GM21825 (cell line): ENCODE measurements around the gene ATF4.
"Not testable (repeated sequence)": the region's sequence is repeated elsewhere in the genome, so short reads cannot be mapped to it uniquely, and the experiment has no call there.

Experiments used
- ATAC-seq: cut with Tn5 transposase; IDR thresholded peaks from one replicate; pipeline ENCODE4 v1.9.1; 2021; ENCODE audit warnings: mild to moderate bottlenecking, moderate library complexity; ENCODE audit not compliant: unreplicated experiment

Gene ATF4

GRCh38 chr22:39510529-39511149, 9.7 kb upstream of the ATF4 start:
- no peak for ATAC-seq

GRCh38 chr22:39511226-39511625, 9.1 kb upstream of the ATF4 start:
- no peak for ATAC-seq

- ATAC-seq = no peak
Observed at GRCh38 chr22:39512026-39512425, 8.3 kb upstream of the ATF4 start.

GRCh38 chr22:39513791-39514190, 6.6 kb upstream of the ATF4 start:
- ATAC-seq = no peak

GRCh38 chr22:39514373-39514973, 5.9 kb upstream of the ATF4 start:
- ATAC-seq = no peak

GRCh38 chr22:39515266-39516050, 4.9 kb upstream of the ATF4 start:
- ATAC-seq = no peak

- ATAC-seq = no peak
Observed at GRCh38 chr22:39517470-39517869, 2.9 kb upstream of the ATF4 start.

- no peak for ATAC-seq
Observed at GRCh38 chr22:39518144-39518786, 2.1 kb upstream of the ATF4 start.

- no peak for ATAC-seq
Observed at GRCh38 chr22:39518996-39519680, 1.2 kb upstream of the ATF4 start.

GRCh38 chr22:39519681-39520225, 609 bp upstream of the ATF4 start:
- peak; percentile 69 for ATAC-seq

GRCh38 chr22:39521106-39521885, 934 bp downstream of the ATF4 start:
- not testable (repeated sequence) for ATAC-seq

GRCh38 chr22:39522091-39522490, 1.7 kb downstream of the ATF4 start:
- ATAC-seq = not testable (repeated sequence)

- no peak for ATAC-seq
Observed at GRCh38 chr22:39522567-39523300, 2.4 kb downstream of the ATF4 start.

- ATAC-seq = no peak
Observed at GRCh38 chr22:39524089-39524752, 3.9 kb downstream of the ATF4 start.

GRCh38 chr22:39524753-39525657, 4.6 kb downstream of the ATF4 start:
- ATAC-seq = no peak

GRCh38 chr22:39525658-39525975, 5.3 kb downstream of the ATF4 start:
- no peak for ATAC-seq

- ATAC-seq = no peak
Observed at GRCh38 chr22:39526736-39527171, 6.4 kb downstream of the ATF4 start.

GRCh38 chr22:39527481-39527961, 7.2 kb downstream of the ATF4 start:
- no peak for ATAC-seq
